ENCODE measurements around the gene FMNL1.

FMNL1 gene

GRCh38 chr17:45284176-45285140 lies 62.8 kb downstream of the FMNL1 start:
- DNase-seq: no peak

GRCh38 chr17:45286286-45286685 lies 64.6 kb downstream of the FMNL1 start:
- no peak for DNase-seq

GRCh38 chr17:45287526-45288500 lies 66.1 kb downstream of the FMNL1 start:
- DNase-seq: no peak

GRCh38 chr17:45288825-45289224 lies 67.1 kb downstream of the FMNL1 start:
- peak in 1 of 2 experiments; percentile 33 for DNase-seq

GRCh38 chr17:45289301-45290268 lies 67.9 kb downstream of the FMNL1 start:
- no peak for DNase-seq

- DNase-seq: no peak
These were observed 68.6 kb downstream of the FMNL1 start for GRCh38 chr17:45290269-45290765.

GRCh38 chr17:45291171-45291805 lies 69.6 kb downstream of the FMNL1 start:
- no peak for DNase-seq

GRCh38 chr17:45292696-45293412 lies 71.2 kb downstream of the FMNL1 start:
- no peak for DNase-seq

- no peak for DNase-seq
These were observed 71.9 kb downstream of the FMNL1 start for GRCh38 chr17:45293413-45294211.

- DNase-seq: no peak
These were observed 72.8 kb downstream of the FMNL1 start for GRCh38 chr17:45294506-45294905.

- DNase-seq: no peak
These were observed 74.5 kb downstream of the FMNL1 start for GRCh38 chr17:45296003-45296832.

- no peak for DNase-seq
These were observed 75.1 kb downstream of the FMNL1 start for GRCh38 chr17:45296833-45297124.
